A549 (cell line): ENCODE measurements around the gene FOXC2.

Experiments used
- EHMT2 ChIP-seq: fragments of 200-600 bp; sonication (generic); IDR thresholded peaks from 2 replicates; pipeline ENCODE4 v1.6.1; 2016; ENCODE audit warnings: antibody characterized with exemption, low read depth, mild to moderate bottlenecking, moderate library complexity
- MAFK ChIP-seq: fragments of 450-650 bp; IDR thresholded peaks from 2 replicates; pipeline ENCODE4 v1.6.1; 2014; ENCODE audit not compliant: partially characterized antibody
- TF ChIP-seq, protein P1 (sequence below): fragments of 450-650 bp; IDR thresholded peaks from 2 replicates; pipeline ENCODE4 v1.6.1; 2014; ENCODE audit warnings: antibody characterized with exemption
- TF ChIP-seq, protein P2 (sequence below): fragments of >200 bp; sonication (Bioruptor Twin); formaldehyde crosslinking; IDR thresholded peaks from 3 replicates; pipeline ENCODE4 v1.5.1; 2016

DNA sequence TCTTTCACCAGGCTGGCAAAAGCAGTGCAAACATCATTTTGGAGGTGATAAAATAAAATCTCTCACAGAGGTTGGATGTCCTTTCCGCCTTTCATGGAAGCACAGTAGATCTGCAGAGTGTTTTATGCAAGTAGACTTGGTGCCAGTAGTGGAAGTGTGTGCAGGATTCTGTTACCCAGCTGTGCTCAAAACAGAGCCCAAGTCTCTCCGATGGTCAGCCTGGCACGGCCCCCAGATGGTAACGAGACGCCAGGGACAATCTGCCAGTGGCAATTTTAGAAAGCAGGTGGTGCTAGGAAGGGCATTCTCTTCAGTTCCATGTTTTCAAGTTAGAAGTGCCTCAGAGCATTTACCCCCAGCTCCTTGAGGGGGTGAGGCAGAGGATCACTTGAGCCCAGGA is 10.1 kb upstream of the FOXC2 start:
- TF ChIP-seq, protein P1, sequence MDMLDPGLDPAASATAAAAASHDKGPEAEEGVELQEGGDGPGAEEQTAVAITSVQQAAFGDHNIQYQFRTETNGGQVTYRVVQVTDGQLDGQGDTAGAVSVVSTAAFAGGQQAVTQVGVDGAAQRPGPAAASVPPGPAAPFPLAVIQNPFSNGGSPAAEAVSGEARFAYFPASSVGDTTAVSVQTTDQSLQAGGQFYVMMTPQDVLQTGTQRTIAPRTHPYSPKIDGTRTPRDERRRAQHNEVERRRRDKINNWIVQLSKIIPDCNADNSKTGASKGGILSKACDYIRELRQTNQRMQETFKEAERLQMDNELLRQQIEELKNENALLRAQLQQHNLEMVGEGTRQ: no peak
- TF ChIP-seq EHMT2 (no peak), MAFK (no peak)
- TF ChIP-seq, protein P2, sequence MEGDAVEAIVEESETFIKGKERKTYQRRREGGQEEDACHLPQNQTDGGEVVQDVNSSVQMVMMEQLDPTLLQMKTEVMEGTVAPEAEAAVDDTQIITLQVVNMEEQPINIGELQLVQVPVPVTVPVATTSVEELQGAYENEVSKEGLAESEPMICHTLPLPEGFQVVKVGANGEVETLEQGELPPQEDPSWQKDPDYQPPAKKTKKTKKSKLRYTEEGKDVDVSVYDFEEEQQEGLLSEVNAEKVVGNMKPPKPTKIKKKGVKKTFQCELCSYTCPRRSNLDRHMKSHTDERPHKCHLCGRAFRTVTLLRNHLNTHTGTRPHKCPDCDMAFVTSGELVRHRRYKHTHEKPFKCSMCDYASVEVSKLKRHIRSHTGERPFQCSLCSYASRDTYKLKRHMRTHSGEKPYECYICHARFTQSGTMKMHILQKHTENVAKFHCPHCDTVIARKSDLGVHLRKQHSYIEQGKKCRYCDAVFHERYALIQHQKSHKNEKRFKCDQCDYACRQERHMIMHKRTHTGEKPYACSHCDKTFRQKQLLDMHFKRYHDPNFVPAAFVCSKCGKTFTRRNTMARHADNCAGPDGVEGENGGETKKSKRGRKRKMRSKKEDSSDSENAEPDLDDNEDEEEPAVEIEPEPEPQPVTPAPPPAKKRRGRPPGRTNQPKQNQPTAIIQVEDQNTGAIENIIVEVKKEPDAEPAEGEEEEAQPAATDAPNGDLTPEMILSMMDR: no peak
